HepG2 (cell line): ENCODE measurements around the gene THPO. TPM values are rescaled to one million over a fixed set of nuclear protein-coding genes. Genes with fewer than 3 reads are reported as not detected.
A peak's percentile ranks its signal among the peaks of the same experiment; 100 is the strongest.

ENCODE experiments used
- MAZ ChIP-seq, 2 experiments: sonication (generic) in 1 of 2; formaldehyde crosslinking in 1 of 2; IDR thresholded peaks; 2 replicates each; pipeline versions ENCODE4 v1.5.0 to v1.6.1; 2012 to 2020; ENCODE audit warnings: low read depth in 2 of 2, mild to moderate bottlenecking in 2 of 2, borderline replicate concordance in 1 of 2, improper control_type of control experiment in 1 of 2, low read length in 1 of 2, missing genetic modification reagents in 1 of 2, moderate library complexity in 1 of 2
- NFKB2 ChIP-seq: sonication (generic); formaldehyde crosslinking; IDR thresholded peaks from 2 replicates; pipeline ENCODE4 v1.4.0; 2020; ENCODE audit warnings: missing genetic modification reagents, borderline replicate concordance
- RBFOX2 ChIP-seq: fragments of 200-400 bp; formaldehyde crosslinking; IDR thresholded peaks from 2 replicates; pipeline ENCODE4 v1.6.1; 2017; ENCODE audit warnings: low read depth, mild to moderate bottlenecking, low read length
- RXRB ChIP-seq: IDR thresholded peaks from 2 replicates; pipeline ENCODE4 v1.6.1; 2016; ENCODE audit warnings: borderline replicate concordance, missing genetic modification reagents, missing compliant biosample characterization
- ZBTB10 ChIP-seq: sonication (generic); formaldehyde crosslinking; IDR thresholded peaks from 2 replicates; pipeline ENCODE4 v1.4.0; 2020; ENCODE audit warnings: missing genetic modification reagents, borderline replicate concordance
- ZBTB25 ChIP-seq: IDR thresholded peaks from 2 replicates; pipeline ENCODE4 v1.6.1; 2018; ENCODE audit warnings: missing genetic modification reagents
- ZBTB7B ChIP-seq: sonication (generic); formaldehyde crosslinking; IDR thresholded peaks from 2 replicates; pipeline ENCODE4 v1.4.0; 2020; ENCODE audit warnings: missing genetic modification reagents
- ZFY ChIP-seq: sonication (generic); formaldehyde crosslinking; IDR thresholded peaks from 2 replicates; pipeline ENCODE4 v1.4.0; 2020; ENCODE audit warnings: missing genetic modification reagents
- ZNF143 ChIP-seq: sonication (generic); formaldehyde crosslinking; IDR thresholded peaks from 2 replicates; pipeline ENCODE4 v1.4.0; 2020; ENCODE audit warnings: missing genetic modification reagents
- ZNF205 ChIP-seq: IDR thresholded peaks from 2 replicates; pipeline ENCODE4 v1.6.1; 2018; ENCODE audit warnings: missing biosample characterization, missing genetic modification reagents
- ZSCAN31 ChIP-seq: sonication (generic); formaldehyde crosslinking; IDR thresholded peaks from 2 replicates; pipeline ENCODE4 v1.5.0; 2020; ENCODE audit warnings: low read depth, mild to moderate bottlenecking, missing genetic modification reagents
- polyA plus RNA-seq, 8 experiments: library from polyadenylated mRNA; depleted of rRNA in 3 of 8; stranded (reverse) in 7 of 8; unstranded in 1 of 8; fragments of >200 nt; fragmentation: Illumina TruSeq in 4 of 8; extraction: Trizol in 4 of 8; gene quantifications; 2 replicates each; pipeline versions ENCODE4 v1.2.1 to v1.2.3, GENCODE V29; 2011 to 2016; ENCODE audit warnings: low read depth in 4 of 8, missing spikeins in 1 of 8, mixed read lengths in 1 of 8; ENCODE audit not compliant: insufficient read depth in 1 of 8
- total RNA-seq, 5 experiments: library from RNA; depleted of rRNA; stranded (reverse); fragments of >200 nt; fragmentation: Illumina TruSeq; extraction: Trizol; gene quantifications; 2 replicates each; pipeline ENCODE4 v1.2.3, GENCODE V29; 2016; ENCODE audit warnings: low read depth in 1 of 5
- TF ChIP-seq, protein P1 (sequence below): sonication (generic); formaldehyde crosslinking; IDR thresholded peaks from 2 replicates; pipeline ENCODE4 v1.4.0; 2020; ENCODE audit warnings: missing genetic modification reagents, mild to moderate bottlenecking, borderline replicate concordance
- TF ChIP-seq, protein P2 (sequence below): sonication (generic); formaldehyde crosslinking; IDR thresholded peaks from 2 replicates; pipeline ENCODE4 v1.8.0; 2022; ENCODE audit warnings: missing genetic modification reagents, mild to moderate bottlenecking, inconsistent platforms, borderline replicate concordance
- TF ChIP-seq, protein P3 (sequence below): sonication (generic); formaldehyde crosslinking; IDR thresholded peaks from 2 replicates; pipeline ENCODE4 v1.4.0; 2020; ENCODE audit warnings: missing genetic modification reagents

Gene THPO
- total and polyA plus RNA-seq, 2 of the 13 experiments (the other 11 are each of a cell fraction or from before 2014, with no cell fraction given), result 2.8 to 4.8 TPM

GRCh38 chr3:184361532-184361931 is 16.5 kb downstream of the THPO start, which contains the start of the genes CLCN2 and POLR2H (continued):
- TF ChIP-seq RXRB (CRISPR knock-in tag) (no peak), NFKB2 (CRISPR knock-in tag) (peak; percentile 74; the same call in 1 of the 2 replicates), ZBTB25 (CRISPR knock-in tag) (0 out of 2 replicates have a peak, but pooled peaks have one; percentile 38), ZSCAN31 (CRISPR knock-in tag) (peak; percentile 86), ZFY (CRISPR knock-in tag) (peak; percentile 84), ZNF143 (CRISPR knock-in tag) (peak; percentile 54; the same call in 1 of the 2 replicates), MAZ (IDR thresholded peaks at IDR 0.05; ENCODE audit: borderline replicate concordance, low read depth, low read length) (no peak; the same call in 1 of the 2 replicates), MAZ (CRISPR knock-in tag; IDR thresholded peaks at IDR 0.05; ENCODE audit: low read depth) (peak; percentile 56; the same call in 1 of the 2 replicates), ZNF205 (CRISPR knock-in tag) (no peak), ZBTB7B (peak; percentile 13; the same call in 1 of the 2 replicates), ZBTB10 (CRISPR knock-in tag) (0 out of 2 replicates have a peak, but pooled peaks have one; percentile 30), RBFOX2 (peak; percentile 88)
- TF ChIP-seq, protein P1, sequence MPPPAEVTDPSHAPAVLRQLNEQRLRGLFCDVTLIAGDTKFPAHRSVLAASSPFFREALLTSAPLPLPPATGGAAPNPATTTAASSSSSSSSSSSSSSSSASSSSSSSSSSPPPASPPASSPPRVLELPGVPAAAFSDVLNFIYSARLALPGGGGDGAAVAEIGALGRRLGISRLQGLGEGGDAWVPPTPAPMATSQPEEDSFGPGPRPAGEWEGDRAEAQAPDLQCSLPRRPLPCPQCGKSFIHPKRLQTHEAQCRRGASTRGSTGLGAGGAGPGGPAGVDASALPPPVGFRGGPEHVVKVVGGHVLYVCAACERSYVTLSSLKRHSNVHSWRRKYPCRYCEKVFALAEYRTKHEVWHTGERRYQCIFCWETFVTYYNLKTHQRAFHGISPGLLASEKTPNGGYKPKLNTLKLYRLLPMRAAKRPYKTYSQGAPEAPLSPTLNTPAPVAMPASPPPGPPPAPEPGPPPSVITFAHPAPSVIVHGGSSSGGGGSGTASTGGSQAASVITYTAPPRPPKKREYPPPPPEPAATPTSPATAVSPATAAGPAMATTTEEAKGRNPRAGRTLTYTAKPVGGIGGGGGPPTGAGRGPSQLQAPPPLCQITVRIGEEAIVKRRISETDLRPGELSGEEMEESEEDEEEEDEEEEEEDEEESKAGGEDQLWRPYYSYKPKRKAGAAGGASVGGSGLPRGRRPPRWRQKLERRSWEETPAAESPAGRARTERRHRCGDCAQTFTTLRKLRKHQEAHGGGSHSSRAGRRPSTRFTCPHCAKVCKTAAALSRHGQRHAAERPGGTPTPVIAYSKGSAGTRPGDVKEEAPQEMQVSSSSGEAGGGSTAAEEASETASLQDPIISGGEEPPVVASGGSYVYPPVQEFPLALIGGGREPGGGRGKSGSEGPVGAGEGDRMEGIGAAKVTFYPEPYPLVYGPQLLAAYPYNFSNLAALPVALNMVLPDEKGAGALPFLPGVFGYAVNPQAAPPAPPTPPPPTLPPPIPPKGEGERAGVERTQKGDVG, result 0 out of 2 replicates have a peak, but pooled peaks have one; percentile 7
- TF ChIP-seq, protein P2, sequence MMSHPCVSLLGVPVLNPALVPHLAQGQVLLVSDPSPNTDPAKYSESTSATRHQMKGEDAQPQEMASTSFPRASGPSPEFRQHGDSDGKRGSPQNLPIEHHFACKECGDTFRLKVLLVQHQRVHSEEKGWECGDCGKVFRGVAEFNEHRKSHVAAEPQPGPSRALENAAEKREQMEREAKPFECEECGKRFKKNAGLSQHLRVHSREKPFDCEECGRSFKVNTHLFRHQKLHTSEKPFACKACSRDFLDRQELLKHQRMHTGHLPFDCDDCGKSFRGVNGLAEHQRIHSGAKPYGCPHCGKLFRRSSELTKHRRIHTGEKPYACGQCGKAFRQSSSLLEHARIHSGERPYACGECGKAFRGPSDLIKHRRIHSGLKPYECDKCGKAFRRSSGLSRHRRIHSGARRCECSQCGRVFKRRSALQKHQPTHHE (CRISPR knock-in tag), result peak; percentile 63; the same call in 1 of the 2 replicates
- TF ChIP-seq, protein P3, sequence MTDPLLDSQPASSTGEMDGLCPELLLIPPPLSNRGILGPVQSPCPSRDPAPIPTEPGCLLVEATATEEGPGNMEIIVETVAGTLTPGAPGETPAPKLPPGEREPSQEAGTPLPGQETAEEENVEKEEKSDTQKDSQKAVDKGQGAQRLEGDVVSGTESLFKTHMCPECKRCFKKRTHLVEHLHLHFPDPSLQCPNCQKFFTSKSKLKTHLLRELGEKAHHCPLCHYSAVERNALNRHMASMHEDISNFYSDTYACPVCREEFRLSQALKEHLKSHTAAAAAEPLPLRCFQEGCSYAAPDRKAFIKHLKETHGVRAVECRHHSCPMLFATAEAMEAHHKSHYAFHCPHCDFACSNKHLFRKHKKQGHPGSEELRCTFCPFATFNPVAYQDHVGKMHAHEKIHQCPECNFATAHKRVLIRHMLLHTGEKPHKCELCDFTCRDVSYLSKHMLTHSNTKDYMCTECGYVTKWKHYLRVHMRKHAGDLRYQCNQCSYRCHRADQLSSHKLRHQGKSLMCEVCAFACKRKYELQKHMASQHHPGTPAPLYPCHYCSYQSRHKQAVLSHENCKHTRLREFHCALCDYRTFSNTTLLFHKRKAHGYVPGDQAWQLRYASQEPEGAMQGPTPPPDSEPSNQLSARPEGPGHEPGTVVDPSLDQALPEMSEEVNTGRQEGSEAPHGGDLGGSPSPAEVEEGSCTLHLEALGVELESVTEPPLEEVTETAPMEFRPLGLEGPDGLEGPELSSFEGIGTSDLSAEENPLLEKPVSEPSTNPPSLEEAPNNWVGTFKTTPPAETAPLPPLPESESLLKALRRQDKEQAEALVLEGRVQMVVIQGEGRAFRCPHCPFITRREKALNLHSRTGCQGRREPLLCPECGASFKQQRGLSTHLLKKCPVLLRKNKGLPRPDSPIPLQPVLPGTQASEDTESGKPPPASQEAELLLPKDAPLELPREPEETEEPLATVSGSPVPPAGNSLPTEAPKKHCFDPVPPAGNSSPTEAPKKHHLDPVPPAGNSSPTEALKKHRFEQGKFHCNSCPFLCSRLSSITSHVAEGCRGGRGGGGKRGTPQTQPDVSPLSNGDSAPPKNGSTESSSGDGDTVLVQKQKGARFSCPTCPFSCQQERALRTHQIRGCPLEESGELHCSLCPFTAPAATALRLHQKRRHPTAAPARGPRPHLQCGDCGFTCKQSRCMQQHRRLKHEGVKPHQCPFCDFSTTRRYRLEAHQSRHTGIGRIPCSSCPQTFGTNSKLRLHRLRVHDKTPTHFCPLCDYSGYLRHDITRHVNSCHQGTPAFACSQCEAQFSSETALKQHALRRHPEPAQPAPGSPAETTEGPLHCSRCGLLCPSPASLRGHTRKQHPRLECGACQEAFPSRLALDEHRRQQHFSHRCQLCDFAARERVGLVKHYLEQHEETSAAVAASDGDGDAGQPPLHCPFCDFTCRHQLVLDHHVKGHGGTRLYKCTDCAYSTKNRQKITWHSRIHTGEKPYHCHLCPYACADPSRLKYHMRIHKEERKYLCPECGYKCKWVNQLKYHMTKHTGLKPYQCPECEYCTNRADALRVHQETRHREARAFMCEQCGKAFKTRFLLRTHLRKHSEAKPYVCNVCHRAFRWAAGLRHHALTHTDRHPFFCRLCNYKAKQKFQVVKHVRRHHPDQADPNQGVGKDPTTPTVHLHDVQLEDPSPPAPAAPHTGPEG, result peak; percentile 60; the same call in 1 of the 2 replicates
